OCI-M2 (cell line): ENCODE data around the gene ATAD2B.

ENCODE experiments used
- DNase-seq: peaks from one replicate; lab custom pipeline; 2025; ENCODE audit not compliant: unreplicated experiment; lab: John Stamatoyannopoulos, UW

Gene ATAD2B

GRCh38 chr2:23838996-23839395, 87.9 kb downstream of the ATAD2B start:
- no peak for DNase-seq

DNA sequence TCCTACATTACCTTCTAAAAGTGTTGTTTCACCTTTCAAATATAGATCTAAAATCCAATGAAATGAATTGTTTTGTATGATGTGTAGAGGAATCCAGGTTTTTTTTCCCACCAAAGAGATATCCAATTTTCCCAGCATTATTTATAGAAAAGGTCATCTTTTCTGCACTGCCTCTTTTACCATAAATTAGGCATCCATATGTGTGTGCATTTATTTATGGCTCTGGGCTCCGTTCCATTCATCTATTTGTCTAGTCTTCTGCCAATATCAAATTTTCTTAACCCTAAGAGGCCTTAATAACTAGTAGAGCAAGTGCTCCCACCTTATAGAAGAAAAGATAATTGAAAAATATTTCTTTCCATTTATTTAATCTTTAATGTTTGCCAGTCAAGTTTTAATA, 88.3 kb downstream of the ATAD2B start:
- DNase-seq, result no peak

DNA sequence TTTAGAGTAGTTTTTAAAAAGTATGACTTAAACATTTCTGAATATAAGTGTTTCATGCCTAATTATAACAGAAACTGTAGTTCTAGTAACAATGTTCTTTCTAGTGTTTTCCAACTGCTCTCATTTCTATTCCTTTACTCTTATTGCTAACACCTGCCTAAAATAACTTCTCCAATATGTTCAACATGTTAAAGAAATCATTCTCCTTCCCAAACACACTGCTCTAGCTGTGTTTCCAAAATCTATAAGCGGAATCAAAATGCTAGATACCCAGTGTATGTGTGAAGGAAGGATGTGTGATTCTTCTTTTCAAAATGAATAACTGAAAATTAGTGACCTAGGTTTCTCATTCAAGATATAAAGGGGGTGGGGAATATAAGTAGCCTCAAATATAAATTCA, 89.1 kb downstream of the ATAD2B start:
- no peak for DNase-seq

GRCh38 chr2:23836971-23837565, 89.9 kb downstream of the ATAD2B start:
- no peak for DNase-seq

- no peak for DNase-seq
These were observed 90.4 kb downstream of the ATAD2B start for GRCh38 chr2:23836505-23836904.

- no peak for DNase-seq
These were observed 90.9 kb downstream of the ATAD2B start for GRCh38 chr2:23835988-23836387.

GRCh38 chr2:23835423-23835822, 91.5 kb downstream of the ATAD2B start:
- DNase-seq, result no peak

DNA sequence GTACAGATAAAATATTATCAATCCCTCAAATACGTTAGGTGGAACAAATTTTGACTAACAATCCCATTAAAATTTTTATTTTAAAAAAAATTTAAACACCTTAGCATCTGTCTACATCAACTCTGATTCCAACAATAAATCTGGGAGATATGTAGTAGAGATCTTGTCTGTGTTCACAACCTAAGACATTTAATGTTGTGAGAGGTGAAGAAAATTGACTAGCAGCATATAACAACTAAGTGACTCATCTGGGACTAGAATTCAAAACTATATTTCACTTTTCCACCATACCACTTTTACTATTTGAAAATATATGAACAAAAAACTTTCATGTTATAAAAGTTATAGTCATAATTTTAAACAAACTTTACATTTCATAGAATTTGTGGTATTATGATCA, 97.9 kb downstream of the ATAD2B start:
- no peak for DNase-seq

GRCh38 chr2:23828256-23828980, 98.5 kb downstream of the ATAD2B start:
- no peak for DNase-seq

- no peak for DNase-seq
These were observed 99.6 kb downstream of the ATAD2B start for GRCh38 chr2:23827287-23827686.

GRCh38 chr2:23826771-23827170, 100.2 kb downstream of the ATAD2B start:
- no peak for DNase-seq

DNA sequence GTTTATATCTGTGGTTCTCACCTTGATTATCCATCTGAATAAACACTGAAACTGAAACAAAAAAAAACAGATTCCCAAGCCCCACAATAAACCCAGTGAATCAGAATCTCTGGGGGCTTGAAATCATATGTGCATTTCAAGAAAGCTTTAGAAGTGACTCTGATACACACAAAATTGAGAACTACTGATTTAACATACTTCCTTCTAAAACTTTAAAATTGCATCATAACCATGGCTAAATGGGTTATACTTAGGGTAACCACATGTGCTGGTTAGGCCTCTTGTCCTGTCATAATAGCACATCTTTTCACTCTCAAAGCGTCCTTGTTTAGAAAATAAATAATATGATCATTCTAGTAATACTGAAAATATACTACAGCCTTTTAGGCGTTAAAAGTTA, 100.9 kb downstream of the ATAD2B start:
- no peak for DNase-seq

DNA sequence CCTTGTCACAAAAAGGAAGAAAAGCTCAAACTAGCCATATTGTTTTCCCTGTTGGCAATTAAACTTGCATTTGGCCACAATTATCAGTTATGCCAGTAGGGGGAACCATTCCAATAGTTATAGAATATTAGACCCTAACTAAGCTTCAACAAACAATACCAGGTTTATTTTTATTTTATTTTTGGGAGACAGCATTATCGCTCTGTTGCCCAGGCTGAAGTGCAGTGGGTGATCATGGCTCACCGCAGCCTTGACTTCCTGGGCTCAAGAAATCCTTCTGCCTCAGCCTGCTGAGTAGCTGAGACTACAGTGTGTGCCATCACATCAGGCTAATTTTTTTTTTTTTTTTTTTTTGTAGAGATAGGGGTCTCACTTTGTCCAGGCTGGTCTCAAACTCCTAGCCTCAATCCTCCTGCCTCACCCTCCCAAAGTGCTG, 102.1 kb downstream of the ATAD2B start:
- peak; percentile 25 for DNase-seq

- DNase-seq, result no peak
These were observed 103.1 kb downstream of the ATAD2B start for GRCh38 chr2:23823863-23824262.

DNA sequence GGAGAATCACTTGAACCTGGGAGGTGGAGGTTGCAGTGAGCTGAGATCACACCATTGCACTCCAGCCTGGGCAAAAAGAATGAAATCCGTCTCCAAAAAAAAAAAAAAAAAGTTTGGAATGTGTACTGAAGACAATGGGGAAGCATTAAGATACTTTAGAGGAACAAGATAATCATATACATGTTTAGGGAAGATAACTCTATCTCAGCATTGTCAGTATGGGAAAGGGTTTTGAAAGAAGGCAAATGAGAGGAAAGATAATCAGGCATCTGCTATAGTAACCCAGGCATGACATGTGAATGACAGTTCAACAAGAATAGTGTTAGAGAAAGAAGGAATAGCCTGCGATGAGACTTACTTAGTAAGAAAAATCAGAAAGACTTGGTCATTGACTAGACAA, 112.0 kb downstream of the ATAD2B start:
- peak; percentile 39 for DNase-seq

GRCh38 chr2:23813438-23813837, 113.5 kb downstream of the ATAD2B start:
- DNase-seq, result no peak

DNA sequence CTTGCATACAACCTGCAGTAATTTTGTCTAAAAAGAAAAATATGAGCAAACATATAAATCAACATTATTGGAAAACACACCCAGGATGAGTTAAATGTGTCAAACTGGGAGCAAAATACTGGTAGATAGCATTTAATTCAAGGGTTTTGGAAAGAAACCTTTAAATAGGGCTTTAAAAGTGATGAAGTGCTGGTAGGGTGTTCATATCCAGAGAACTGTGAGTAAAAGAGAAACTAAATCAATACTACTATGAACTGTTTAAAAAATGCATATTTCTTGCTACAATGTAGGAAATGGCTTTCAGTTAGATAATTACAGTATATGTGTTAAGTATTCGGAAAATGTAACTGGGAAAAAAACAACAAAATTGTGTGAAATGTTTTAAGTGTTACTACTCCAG, 117.8 kb downstream of the ATAD2B start:
- DNase-seq, result no peak

- no peak for DNase-seq
These were observed 120.2 kb downstream of the ATAD2B start for GRCh38 chr2:23806665-23807249.

DNA sequence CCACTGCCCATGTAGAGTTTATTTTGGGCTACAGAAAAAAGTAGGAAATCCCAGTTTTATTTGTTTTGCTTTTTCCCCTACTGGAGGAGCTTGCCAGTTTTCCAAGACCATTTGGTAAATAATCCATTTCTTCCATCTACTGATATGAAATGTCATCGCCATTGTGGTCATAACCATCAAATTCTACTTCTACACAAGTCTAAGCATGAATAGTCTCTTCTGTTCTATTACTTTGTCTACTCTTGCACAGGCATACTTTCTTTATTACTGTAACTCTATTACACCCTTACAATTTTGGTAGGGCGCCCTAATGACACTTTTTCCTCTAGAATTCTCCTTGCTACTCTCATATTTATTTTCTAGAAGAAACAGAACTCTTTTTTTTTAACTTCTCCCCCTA, 120.7 kb downstream of the ATAD2B start:
- DNase-seq, result no peak

GRCh38 chr2:23803965-23804542, 122.9 kb downstream of the ATAD2B start:
- DNase-seq, result no peak

DNA sequence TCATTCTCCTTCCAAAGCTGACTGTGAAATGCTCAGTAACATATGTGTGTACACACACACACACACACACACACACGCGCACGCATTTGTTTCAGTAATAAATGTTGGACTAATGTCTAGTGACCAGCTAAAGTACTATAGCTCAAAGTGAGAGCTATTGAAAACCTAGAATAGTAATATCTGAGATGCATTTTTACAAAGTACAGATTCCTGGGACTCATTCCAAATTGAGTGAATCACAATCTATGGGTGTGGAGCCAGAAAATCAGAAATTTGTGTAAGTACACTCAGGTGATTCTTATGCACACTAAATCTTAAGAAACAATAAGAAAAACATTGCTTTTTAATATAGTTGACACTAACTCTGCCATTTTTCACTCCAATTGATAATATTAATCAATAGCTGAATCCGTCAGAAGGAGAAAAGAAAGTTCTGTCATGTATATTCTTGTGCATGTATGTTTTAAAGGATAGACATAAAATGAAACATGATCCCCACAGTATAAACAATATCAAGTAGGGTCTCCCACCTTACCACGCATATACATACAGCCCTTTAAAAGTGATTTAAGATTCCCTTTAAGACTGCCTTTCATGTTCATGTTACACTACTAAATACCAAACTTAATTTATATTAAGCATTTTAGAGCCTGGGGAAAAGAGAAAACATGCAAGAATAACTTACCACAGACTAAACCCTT, 123.5 kb downstream of the ATAD2B start:
- no peak for DNase-seq

DNA sequence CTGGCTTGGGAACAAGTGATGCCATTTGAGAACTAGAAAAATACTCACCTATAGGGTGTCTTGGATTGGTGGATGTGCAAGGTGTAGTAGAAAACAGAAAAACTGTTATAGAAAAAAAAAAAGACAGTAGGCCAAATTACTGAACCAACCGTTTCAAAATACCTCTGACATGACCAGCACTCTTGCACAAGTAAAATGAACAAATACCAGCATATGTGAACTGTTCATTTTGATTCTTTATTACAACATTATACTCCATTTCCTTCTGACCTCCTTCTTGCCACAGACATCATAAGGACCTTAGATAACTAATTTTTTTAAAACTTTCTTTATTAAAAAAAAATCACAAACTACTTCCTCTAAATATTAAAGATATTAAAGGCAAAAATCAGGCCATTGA, 125.5 kb downstream of the ATAD2B start:
- no peak for DNase-seq
